AML-193 (cell line): ENCODE results near the gene FAM131C.

Source experiments
- DNase-seq, 2 experiments: peaks; one replicate each; lab custom pipeline; 2025; lab: John Stamatoyannopoulos, UW

The FAM131C gene

GRCh38 chr1:16099412-16099811 lies 26.0 kb upstream of the FAM131C start:
- DNase-seq: no peak

- DNase-seq: no peak
Observed at GRCh38 chr1:16095447-16095846, 22.0 kb upstream of the FAM131C start.

- DNase-seq: no peak
Observed at GRCh38 chr1:16094453-16095158, 21.2 kb upstream of the FAM131C start.

GRCh38 chr1:16093611-16094010 lies 20.2 kb upstream of the FAM131C start:
- no peak for DNase-seq

GRCh38 chr1:16092923-16093511 lies 19.6 kb upstream of the FAM131C start:
- no peak for DNase-seq

- no peak for DNase-seq
Observed at GRCh38 chr1:16092097-16092922, 18.9 kb upstream of the FAM131C start.

- no peak for DNase-seq
Observed at GRCh38 chr1:16091296-16091695, 17.8 kb upstream of the FAM131C start.

- no peak for DNase-seq
Observed at GRCh38 chr1:16090076-16090826, 16.8 kb upstream of the FAM131C start.

GRCh38 chr1:16088996-16089395 lies 15.5 kb upstream of the FAM131C start:
- no peak for DNase-seq

GRCh38 chr1:16088351-16088911 lies 15.0 kb upstream of the FAM131C start:
- DNase-seq: no peak

GRCh38 chr1:16087733-16088132 lies 14.3 kb upstream of the FAM131C start:
- no peak for DNase-seq

GRCh38 chr1:16085522-16085921 lies 12.1 kb upstream of the FAM131C start:
- DNase-seq: no peak

GRCh38 chr1:16083486-16083885 lies 10.0 kb upstream of the FAM131C start:
- DNase-seq: no peak

- peak; percentile 27 for DNase-seq
Observed at GRCh38 chr1:16082283-16083038, 9.0 kb upstream of the FAM131C start.

GRCh38 chr1:16081636-16082035 lies 8.2 kb upstream of the FAM131C start:
- DNase-seq: no peak

- no peak for DNase-seq
Observed at GRCh38 chr1:16080422-16081150, 7.1 kb upstream of the FAM131C start.

GRCh38 chr1:16078925-16079656 lies 5.6 kb upstream of the FAM131C start:
- peak; percentile 54 to 69 for DNase-seq

GRCh38 chr1:16077406-16078245 lies 4.2 kb upstream of the FAM131C start:
- DNase-seq: no peak

- DNase-seq: no peak
Observed at GRCh38 chr1:16076865-16077238, 3.4 kb upstream of the FAM131C start.
